Endothelial cell (in vitro differentiated cells): ENCODE results near the gene CADM2. TPM values are rescaled to one million over a fixed set of nuclear protein-coding genes. Genes with fewer than 3 reads are reported as not detected.

Experiments
- DNase-seq: peaks from one replicate; pipeline ENCODE4 v3.0.0; 2021; ENCODE audit warnings: low spot score
- H3K27ac Mint-ChIP-seq: one replicate; pipeline ENCODE4 v1.8.0; 2021; ENCODE audit warnings: mixed read lengths, inconsistent platforms; ENCODE audit not compliant: unreplicated experiment
- H3K27me3 Mint-ChIP-seq: one replicate; pipeline ENCODE4 v1.8.0; 2021; ENCODE audit warnings: mild to moderate bottlenecking, moderate library complexity, mixed read lengths, inconsistent platforms; ENCODE audit not compliant: unreplicated experiment
- H3K36me3 Mint-ChIP-seq: one replicate; pipeline ENCODE4 v1.8.0; 2021; ENCODE audit warnings: mild to moderate bottlenecking, low read depth, mixed read lengths, inconsistent platforms; ENCODE audit not compliant: unreplicated experiment
- H3K4me1 Mint-ChIP-seq: one replicate; pipeline ENCODE4 v1.8.0; 2021; ENCODE audit warnings: mild to moderate bottlenecking, mixed read lengths, inconsistent platforms; ENCODE audit not compliant: unreplicated experiment
- H3K4me3 Mint-ChIP-seq: one replicate; pipeline ENCODE4 v1.8.0; 2021; ENCODE audit warnings: mild to moderate bottlenecking, mixed read lengths, inconsistent platforms; ENCODE audit not compliant: unreplicated experiment
- H3K9me3 Mint-ChIP-seq: one replicate; pipeline ENCODE4 v1.8.0; 2021; ENCODE audit warnings: mixed read lengths, inconsistent platforms; ENCODE audit not compliant: unreplicated experiment
- total RNA-seq: library from RNA; stranded (reverse); fragmentation: NEBNext Ultra II Directional; extraction: Animal tissue kit (Norgen Biotek cat#: 25700); gene quantifications from one replicate; pipeline ENCODE4 v1.2.1, GENCODE V29; 2021; ENCODE audit not compliant: unreplicated experiment
- TF ChIP-seq, protein P1 (sequence below): fragments of 200-600 bp; sonication (generic); IDR thresholded peaks from one replicate; pipeline ENCODE4 v1.5.0; 2021; ENCODE audit warnings: antibody characterized with exemption; ENCODE audit not compliant: unreplicated experiment

CADM2 gene
- total RNA-seq, 1 donor from 2014 or later: 0.97 TPM

GRCh38 chr3:85790445-85791030, 831.7 kb downstream of the CADM2 start:
- Mint-ChIP-seq H3K27me3 (no peaks in the 10 kb centered on the region), H3K36me3 (no peaks in the 10 kb centered on the region), H3K4me1 (no peaks in the 10 kb centered on the region), H3K9me3 (no peaks in the 10 kb centered on the region), H3K4me3 (no peak overlapping the region), H3K27ac (no peak overlapping the region)
- TF ChIP-seq, protein P1, sequence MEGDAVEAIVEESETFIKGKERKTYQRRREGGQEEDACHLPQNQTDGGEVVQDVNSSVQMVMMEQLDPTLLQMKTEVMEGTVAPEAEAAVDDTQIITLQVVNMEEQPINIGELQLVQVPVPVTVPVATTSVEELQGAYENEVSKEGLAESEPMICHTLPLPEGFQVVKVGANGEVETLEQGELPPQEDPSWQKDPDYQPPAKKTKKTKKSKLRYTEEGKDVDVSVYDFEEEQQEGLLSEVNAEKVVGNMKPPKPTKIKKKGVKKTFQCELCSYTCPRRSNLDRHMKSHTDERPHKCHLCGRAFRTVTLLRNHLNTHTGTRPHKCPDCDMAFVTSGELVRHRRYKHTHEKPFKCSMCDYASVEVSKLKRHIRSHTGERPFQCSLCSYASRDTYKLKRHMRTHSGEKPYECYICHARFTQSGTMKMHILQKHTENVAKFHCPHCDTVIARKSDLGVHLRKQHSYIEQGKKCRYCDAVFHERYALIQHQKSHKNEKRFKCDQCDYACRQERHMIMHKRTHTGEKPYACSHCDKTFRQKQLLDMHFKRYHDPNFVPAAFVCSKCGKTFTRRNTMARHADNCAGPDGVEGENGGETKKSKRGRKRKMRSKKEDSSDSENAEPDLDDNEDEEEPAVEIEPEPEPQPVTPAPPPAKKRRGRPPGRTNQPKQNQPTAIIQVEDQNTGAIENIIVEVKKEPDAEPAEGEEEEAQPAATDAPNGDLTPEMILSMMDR: no peak
- no peak for DNase-seq

DNA sequence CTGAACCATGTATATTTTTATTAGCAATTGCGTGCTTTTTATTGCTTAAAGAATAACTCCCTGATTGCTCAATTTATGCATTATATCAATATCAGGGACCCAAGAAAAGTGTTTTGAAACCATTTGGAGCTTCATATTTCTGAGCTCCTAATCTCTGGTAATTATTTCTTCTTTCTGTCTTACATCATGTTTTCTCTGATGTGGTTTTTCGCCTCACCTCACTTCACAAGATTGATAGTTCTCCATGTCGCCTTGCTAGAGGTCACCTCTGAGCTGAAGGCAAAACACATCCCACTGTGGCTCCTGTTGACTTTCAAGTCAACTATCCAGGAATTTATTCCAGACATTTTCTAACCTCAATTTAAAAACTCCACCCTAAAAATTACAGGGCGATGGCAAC, 837.4 kb downstream of the CADM2 start:
- no peaks in the 10 kb centered on the region for H3K9me3 Mint-ChIP-seq
- DNase-seq: no peak
- H3K27ac Mint-ChIP-seq: no peak overlapping the region
- H3K27me3 Mint-ChIP-seq: peaks cover 1% of the 10 kb centered on the region
- H3K4me3 Mint-ChIP-seq: no peak overlapping the region
- no peaks in the 10 kb centered on the region for H3K4me1 Mint-ChIP-seq
- TF ChIP-seq, protein P1: no peak
- H3K36me3 Mint-ChIP-seq: no peaks in the 10 kb centered on the region

GRCh38 chr3:85800676-85801075, 841.9 kb downstream of the CADM2 start:
- no peaks in the 10 kb centered on the region for H3K36me3 Mint-ChIP-seq
- TF ChIP-seq, protein P1: no peak
- H3K27me3 Mint-ChIP-seq: peaks cover 1% of the 10 kb centered on the region
- no peak overlapping the region for H3K27ac Mint-ChIP-seq
- H3K4me1 Mint-ChIP-seq: no peaks in the 10 kb centered on the region
- DNase-seq: no peak
- H3K9me3 Mint-ChIP-seq: no peaks in the 10 kb centered on the region
- H3K4me3 Mint-ChIP-seq: no peak overlapping the region

DNA sequence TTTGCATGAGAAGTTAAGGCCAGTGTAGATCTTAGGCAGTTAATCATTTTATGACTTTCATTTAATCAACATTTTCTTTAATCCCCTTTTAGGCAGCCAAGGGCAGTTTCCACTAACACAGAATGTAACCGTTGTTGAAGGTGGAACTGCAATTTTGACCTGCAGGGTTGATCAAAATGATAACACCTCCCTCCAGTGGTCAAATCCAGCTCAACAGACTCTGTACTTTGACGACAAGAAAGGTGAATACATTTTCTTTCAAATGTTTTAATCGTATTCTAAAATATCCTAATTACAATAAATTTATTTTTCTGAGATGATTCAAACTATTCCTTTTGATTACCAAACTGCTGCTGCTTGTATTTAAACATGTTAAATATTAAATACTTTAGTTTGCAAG, 843.2 kb downstream of the CADM2 start:
- peaks cover 1% of the 10 kb centered on the region for H3K27me3 Mint-ChIP-seq
- TF ChIP-seq, protein P1: peak; percentile 56
- no peaks in the 10 kb centered on the region for H3K4me1 Mint-ChIP-seq
- H3K4me3 Mint-ChIP-seq: no peak overlapping the region
- peak; percentile 30 for DNase-seq
- H3K36me3 Mint-ChIP-seq: no peaks in the 10 kb centered on the region
- H3K9me3 Mint-ChIP-seq: no peaks in the 10 kb centered on the region
- no peak overlapping the region for H3K27ac Mint-ChIP-seq

DNA sequence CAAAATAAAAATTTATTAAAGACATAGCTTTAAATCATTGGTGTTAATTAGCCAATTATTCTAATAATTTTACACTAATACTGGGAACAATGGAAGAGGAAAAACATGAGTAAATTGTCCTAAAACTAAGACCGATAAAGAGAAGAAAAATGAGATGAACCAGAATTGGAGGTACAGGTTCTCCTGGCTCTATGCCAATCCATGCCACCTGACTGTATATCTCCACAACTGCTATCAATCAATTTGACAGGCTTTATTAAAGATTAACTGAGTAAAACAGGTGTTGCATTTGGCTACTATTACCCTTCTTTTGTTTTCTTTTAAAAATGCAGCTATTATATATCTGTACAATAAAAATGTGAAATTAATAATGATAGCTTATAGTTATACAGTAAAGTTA, 850.0 kb downstream of the CADM2 start:
- H3K36me3 Mint-ChIP-seq: no peaks in the 10 kb centered on the region
- TF ChIP-seq, protein P1: no peak
- no peaks in the 10 kb centered on the region for H3K4me1 Mint-ChIP-seq
- H3K27me3 Mint-ChIP-seq: no peaks in the 10 kb centered on the region
- no peak overlapping the region for H3K27ac Mint-ChIP-seq
- DNase-seq: no peak
- no peaks in the 10 kb centered on the region for H3K9me3 Mint-ChIP-seq
- H3K4me3 Mint-ChIP-seq: no peak overlapping the region
